Endothelial cell of umbilical vein (primary cell): ENCODE data around the gene GFER.

ENCODE experiments used
- CTCF ChIP-seq, 2 donors: IDR thresholded peaks; 1 replicate in 1 of 2; 2 replicates in 1 of 2; pipeline ENCODE4 v1.5.1; 2011; ENCODE audit warnings: low read length in 2 of 2, mild to moderate bottlenecking in 2 of 2, moderate library complexity in 2 of 2, control low read depth in 1 of 2, inconsistent platforms in 1 of 2, low read depth in 1 of 2; ENCODE audit not compliant: insufficient read depth in 1 of 2; ENCODE audit errors: extremely low read depth in 1 of 2
- EZH2 ChIP-seq: IDR thresholded peaks from 2 replicates; pipeline ENCODE4 v1.6.1; 2012; ENCODE audit warnings: borderline replicate concordance, low read depth, mild to moderate bottlenecking, moderate library complexity, low read length, inconsistent platforms; ENCODE audit not compliant: severe bottlenecking
- JUN ChIP-seq: IDR thresholded peaks from 2 replicates; pipeline ENCODE4 v1.6.1; 2011; ENCODE audit warnings: borderline replicate concordance, low read depth; ENCODE audit not compliant: insufficient read length, insufficient read depth
- MAX ChIP-seq: IDR thresholded peaks from 2 replicates; pipeline ENCODE4 v1.6.1; 2011; ENCODE audit not compliant: insufficient read depth, insufficient read length
- POLR2A ChIP-seq: IDR thresholded peaks from 2 replicates; pipeline ENCODE4 v1.6.1; 2012; ENCODE audit warnings: low read depth, mild to moderate bottlenecking, control low read depth, low read length
- POLR2AphosphoS5 ChIP-seq: IDR thresholded peaks from 2 replicates; pipeline ENCODE4 v1.6.1; 2012; ENCODE audit warnings: low read depth, mild to moderate bottlenecking, control low read depth, low read length, moderate library complexity; ENCODE audit not compliant: insufficient read depth

GRCh38 chr16:1990101-1990350, 6.0 kb downstream of the GFER start:
- TF ChIP-seq POLR2AphosphoS5 (no peak), EZH2 (no peak), POLR2A (no peak), CTCF (IDR thresholded peaks at IDR 0.05; ENCODE audit: extremely low read depth in 1 of 2, insufficient read depth in 1 of 2, low read depth in 1 of 2, low read length in 2 of 2) (no peak), JUN (no peak), MAX (no peak)
